NCI-H2227 treated with DMSO at 0.1 percent for 48 hours (cell line): Measurements from ENCODE around the gene ACBD4.

Experiments used
- DNase-seq: peaks from one replicate; lab custom pipeline; 2025; lab: John Stamatoyannopoulos, UW

The ACBD4 gene

DNA sequence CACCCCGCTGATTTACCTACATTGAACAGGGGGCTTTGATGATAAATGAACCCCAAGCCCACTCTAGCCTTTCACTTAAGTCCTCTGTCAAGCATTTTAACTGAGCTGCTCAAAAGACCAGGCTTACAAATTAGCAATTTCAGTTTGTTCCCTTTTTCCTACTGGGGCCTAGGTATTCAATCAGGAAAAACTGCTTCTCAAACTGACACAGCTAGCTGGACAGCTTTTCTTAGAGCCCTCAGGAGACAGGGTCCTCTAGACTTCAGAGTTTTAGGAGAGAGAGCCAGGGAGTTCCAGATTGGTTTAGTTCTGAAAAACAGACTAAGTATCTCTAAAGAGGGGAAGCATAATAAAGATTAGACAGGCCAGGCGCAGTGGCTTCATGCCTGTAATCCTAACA, 20.0 kb downstream of the ACBD4 start:
- DNase-seq: no peak

DNA sequence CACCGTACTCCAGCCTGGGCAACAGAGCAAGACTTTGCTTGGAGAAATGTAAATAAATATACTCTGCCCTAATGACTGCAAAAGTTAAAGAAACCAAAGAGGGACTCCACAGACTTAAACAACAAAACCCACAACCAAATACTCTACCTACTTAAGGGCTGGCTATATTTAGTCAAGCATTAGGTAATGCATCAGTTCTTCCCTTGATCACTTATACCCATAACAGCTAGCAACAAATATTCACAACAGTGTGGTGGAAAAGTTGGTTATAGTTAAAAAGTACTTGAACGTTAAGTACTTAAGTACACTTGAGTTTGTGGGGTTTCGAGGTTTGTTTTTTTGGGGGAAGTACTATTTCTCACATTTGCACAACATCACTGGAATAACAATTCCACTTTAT, 20.8 kb downstream of the ACBD4 start:
- DNase-seq: no peak

DNA sequence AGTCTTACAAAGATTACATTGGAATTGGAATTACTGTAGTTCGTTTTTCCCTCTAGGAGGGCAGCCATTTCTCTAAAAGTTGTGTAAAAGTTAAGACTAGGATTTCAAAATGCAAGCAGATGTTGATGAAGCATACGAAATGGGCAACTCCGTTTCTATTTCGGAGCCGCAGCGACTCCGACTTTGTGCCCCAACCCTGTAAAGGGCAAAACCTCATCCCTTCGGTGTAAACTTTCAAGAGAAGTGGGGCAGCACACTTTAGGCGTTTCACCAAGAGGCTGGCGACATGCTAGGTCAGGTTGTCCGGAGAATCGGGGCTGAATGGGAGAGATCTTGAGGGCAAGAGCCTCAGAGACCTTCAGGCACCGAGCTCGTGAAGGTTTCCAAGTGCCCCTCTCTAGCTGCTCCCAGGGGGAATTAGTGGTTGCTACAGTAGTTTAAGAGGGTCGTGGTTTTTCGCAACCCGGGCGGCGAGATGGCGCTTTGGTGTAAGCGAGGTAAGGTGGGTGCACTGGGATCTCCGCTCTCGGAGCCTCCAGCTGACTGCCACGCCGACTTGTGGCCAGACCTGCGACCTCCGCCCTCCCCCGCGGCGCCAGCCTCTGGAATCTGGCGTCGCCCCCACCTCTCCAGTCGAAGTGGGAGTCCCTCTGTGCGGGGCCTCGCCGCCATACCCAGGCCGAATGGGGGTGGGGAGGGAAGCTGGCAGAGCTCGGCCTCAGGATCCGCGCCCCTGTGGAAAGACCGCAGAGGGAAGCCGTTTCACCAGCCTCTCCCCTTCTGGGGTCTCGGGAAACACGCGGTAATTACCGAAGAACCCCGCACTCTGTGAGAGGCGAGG, 25.2 kb downstream of the ACBD4 start:
- DNase-seq: peak; percentile 56

DNA sequence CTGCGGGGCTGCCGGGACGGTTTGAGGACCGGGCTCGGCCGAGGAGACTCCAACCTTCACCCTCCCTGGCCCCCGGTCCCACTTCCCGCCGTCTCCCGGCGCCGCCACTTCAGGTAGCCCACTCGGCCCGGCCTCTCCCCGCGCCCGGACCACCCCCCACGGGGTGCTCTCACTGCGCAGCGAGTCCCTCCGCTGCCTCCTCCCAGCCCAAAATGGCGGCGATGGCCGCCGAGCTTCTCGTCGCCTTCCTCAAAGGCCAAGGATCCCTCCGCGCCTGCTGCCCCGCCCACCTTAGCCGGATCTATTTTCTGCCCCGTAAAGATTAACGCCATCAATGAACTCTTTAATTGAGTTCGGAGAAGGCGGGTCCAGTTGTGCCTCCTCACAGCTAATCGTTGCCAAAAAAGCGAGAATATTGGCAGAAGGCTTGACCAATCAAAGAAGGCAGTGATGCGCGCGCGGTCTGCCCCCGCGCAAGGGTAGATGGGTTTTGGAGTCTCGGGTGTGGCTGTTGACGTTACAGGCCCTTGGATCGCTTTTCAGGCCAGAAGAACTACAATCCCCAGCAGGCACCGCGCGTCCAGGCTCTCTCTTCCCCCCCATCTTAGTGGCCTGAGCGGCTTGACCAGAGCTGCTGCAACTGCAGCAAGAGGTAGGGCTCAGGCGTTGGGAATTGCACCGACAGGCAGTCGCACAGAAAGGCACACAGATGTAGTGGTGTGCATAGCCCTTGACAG, 26.0 kb downstream of the ACBD4 start, which contains the start of gene HEXIM2:
Gene HEXIM2, plus strand, starts transcription at position 588 of the 737 bp plus-strand sequence. CDS start 919 bp downstream, outside the sequence.
- DNase-seq: peak; percentile 100

DNA sequence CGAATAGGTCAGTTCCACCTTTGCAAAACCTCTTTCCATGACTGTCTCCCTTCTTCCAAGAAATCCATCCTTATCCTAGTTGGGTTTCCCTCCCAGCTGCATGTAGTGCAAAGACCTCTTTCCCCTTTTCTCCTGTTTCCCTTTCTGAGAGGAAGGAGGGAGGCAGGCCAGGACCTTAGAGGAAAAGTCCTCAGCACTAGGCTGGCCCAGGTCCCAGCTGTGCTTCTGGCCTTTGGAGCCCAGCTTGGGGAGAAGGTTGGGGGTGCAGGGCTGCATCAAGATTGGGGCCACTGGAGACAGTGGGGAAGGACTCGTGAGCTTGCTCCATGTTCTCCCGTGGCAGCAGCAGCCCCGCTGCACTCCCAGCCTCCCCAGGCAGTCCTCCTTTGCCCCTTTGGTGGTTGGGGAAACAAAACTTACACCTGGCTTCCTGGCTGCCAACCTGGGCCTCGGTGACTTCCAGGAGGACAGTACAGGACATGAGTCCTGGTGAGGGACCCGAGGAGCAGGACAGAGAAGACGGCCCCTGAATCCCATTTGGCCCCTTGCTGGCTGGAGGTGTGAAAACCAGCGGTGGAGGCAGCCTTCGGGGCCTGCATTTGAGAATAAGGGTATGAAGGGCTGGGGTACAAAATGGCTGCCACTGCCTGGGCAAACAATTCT, 26.7 kb downstream of the ACBD4 start:
- DNase-seq: no peak

DNA sequence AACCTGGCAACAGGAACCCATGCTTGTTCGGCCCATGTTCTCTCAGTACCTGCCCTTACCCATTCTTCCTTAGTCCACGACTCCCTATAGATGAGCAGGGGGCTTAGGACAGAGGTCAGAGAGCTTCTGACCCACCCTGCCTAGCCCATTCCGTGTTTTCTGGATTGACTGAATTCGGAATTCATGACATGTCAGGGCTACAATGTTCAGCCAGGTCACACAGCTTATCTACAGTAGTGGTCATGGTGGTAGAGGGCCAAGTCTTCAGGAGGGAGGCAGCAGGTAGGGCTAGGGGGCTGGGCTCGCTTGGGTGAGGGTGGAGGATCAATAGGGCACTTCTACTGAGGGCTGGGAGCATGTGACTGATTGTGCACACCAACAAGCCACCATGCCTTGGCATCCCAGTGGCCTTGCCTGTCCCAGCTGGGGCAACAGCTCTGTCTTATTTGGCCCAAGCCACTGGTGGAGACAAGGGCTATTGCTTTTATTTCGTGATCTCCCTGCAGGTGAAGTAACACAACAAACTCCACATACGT, 29.3 kb downstream of the ACBD4 start:
- no peak for DNase-seq

DNA sequence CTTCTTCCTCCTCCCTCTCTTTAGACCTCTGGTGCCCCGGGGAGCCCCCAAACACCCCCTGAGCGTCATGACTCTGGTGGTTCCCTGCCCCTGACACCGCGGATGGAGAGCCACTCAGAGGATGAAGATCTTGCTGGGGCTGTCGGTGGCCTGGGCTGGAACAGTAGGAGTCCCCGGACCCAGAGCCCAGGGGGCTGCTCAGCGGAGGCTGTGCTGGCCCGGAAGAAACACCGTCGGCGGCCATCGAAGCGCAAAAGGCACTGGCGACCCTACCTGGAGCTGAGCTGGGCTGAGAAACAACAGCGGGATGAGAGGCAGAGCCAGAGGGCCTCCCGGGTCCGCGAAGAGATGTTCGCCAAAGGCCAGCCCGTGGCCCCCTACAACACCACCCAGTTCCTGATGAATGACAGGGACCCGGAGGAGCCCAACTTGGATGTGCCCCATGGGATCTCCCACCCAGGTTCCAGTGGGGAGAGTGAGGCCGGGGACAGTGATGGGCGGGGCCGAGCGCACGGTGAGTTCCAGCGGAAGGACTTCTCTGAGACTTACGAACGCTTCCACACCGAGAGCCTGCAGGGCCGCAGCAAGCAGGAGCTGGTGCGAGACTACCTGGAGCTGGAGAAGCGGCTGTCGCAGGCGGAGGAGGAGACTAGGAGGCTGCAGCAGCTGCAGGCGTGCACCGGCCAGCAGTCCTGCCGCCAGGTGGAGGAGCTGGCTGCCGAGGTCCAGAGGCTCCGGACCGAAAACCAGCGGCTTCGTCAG, 33.7 kb downstream of the ACBD4 start:
- no peak for DNase-seq

DNA sequence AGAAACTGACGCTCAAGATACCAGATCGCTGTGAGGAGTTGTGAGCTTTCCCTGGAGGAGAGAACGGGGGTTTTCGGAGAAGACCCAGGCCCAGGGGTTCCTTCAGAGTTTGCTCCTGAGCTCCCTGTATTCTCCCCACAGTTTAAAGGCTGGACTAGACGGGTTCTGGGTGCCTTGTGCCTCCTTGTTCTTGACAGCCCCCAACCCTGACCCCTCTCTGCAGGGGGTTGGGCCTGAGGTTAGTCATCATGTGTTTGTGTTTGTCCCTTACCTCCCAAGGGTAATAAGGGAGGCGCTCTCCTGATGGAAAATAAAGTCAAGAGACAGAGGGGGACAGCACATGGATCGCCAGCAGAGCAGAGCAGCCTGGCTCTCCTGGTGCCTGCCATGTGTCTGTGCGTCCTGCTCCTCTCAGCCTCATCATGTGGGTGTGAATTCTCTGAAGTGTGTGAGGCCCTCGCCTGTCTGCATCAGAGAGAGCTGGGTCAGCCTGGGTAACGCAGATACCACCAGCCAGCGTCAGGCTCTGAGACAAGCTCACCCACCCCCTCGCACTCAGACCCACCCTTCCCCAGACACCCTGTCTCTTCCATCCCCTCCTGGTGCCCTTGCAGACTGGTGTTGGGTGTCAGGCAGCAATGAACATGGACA, 34.9 kb downstream of the ACBD4 start:
- DNase-seq: no peak

DNA sequence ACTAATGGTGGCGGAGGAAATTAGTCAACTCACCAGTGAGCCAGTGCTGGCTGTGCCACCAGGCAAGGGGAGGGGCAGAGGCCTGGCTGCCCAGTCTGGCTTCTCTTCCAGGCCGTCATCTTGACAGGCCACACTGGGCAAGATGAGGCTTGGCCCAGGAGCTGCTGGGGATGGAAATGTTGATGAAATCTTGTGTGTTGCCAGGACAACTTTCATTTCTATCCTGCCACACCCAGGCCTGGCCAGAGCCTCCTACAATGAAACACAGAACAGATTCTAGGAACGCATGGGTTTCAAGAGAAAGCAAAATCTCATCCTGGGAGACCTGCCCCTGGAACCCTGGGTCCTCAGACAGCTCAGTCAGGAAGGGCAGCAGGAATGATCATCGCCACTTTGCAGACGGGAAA, 35.4 kb downstream of the ACBD4 start:
- no peak for DNase-seq

DNA sequence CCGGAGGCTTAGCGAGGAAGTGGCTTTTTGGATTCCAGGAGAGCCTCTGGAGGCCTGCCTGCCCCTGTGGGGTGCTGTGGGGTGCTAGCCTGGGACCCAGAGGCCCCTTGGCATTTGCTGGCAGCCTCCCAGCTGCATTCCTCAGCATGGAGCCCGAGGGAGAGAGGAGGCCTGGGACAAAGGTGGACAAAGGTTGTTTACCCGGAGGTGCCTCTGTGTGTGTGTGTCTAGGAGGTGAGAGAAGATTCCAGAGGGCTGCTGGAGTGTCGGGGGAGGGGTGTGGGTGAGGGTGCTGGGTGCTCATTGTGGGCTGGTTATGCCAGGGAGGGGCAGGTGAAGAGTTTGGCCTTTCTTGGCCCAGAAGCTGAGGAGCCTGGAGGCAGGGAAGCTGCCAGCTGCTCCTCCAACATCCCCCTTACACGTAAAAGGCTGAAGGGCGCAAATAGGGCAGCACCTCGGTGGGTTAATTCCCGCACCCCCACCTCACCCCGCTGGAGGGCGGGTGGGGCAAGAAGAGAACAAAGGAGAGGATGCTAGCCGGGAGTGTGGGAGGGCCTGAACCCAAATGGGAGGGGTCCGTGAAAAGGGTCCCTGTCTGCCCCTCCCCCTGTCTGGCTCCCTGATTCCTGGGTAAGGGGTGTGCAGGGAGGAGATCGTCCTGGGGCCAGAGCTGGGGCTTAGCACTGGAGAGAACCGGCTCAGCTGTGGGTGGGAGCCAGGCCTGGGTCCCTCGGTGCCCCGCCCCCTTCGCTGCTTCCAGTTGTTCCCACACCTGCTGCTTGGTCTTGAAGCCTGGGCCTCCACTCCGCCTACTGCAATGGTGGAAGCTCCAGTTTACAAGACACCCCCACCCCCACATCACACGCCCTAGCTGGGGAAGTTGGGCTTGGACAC, 36.1 kb downstream of the ACBD4 start:
- DNase-seq: peak; percentile 57

DNA sequence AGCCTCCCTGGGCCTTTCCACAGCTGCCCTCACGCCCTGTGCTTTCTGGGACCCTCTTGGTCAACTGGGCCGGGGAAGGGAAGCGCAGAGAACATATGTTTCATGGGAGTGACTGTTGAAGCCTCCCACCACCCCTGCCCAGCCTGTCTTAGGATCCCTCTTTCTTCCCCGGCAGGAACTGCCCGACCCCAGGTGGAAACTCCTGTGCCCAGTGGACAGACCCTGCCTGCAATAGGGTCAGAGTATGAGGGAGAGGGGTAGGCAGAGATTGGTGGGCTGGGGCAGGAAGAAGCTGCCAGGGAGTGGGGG, 36.7 kb downstream of the ACBD4 start:
- no peak for DNase-seq

DNA sequence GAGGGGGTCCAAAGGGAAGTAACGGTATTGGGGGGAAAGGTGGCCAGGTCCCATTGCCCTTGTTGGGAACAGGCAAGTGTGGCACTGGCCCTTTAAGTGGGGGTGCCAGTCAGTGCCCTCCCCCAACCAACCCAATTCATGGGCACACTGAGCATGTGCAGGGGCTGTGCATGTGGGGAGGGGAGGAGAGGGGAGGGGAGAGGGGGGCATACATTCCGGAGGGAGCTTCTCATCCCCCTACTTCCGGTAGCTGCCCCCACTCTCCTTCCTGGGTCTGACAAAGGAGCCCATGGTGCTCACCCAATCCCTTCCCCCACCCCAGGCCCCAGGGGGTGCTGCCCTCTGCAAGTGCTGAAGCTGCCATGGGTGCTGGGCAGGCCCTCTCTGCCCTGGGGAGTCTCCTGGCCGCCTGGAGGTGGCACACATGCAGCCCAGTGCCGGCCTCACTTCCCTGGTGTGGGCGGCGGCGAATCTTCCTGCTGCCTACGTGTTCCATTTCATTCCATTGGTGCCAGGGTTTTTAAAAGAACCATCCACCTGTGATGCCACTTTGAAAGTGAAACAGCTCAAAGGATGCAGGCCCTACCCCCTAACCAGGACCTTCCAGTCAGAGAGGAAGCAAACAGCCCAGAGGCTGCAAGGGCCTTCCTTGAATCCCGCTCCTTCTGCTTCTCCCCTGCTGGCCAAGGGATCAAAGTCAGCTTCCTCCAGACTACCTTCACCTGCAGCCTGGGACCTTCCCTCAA, 37.2 kb downstream of the ACBD4 start:
- peak; percentile 67 for DNase-seq

DNA sequence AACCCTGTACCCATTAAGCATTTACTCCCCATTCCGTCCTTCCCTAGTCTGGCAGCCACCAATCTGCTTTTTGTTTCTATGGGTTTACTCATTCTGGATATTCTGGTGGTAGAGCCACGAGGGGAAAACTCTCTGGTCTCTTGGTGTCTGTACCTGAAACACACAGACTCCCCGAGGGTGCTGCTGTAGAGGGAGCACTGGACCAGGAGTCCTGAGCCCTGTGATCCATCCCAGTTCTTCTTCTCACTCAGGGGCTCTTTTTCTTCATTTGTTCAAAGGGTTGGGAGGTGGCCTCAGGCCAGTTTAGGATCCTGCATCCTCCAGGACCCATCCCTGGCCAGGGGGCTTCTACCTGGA, 40.2 kb downstream of the ACBD4 start:
- no peak for DNase-seq

DNA sequence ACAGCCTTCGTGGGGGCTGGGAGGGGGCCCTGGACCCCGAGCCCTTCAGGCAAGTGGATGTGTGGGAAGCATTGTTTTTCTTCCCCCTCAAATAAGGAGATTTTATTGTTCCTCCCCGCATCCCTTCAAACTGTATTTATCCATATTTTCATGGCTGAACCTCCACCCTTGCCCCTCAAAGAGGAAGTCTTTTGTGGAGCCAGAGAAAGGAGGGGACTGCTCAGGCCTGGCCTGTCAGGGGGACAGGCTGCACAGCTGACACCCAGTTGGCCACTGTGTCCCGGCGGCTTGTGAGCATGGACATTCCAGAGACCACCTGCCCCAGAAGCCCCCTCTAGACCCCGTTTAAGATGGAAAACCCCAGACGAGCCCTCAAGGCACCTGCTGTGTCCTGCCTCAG, 42.1 kb downstream of the ACBD4 start:
- no peak for DNase-seq

DNA sequence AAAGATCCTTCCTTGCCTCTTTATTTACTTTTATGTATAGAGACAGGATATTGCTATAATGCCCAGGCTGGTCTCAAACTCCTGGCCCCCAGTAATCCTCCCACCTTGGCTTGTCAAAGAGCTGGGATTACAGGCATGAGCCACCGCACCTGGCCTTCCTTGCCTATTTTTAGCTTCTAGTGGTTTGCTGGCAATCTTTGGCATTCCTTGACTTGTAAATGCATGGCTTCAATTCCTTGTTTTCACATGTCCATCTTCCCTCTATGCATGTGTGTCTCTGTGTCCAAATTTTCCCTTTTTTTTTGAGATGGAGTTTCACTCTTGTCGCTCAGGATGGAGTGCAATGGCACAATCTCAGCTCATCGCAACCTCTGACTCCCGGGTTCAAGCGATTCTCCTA, 48.7 kb downstream of the ACBD4 start:
- no peak for DNase-seq

DNA sequence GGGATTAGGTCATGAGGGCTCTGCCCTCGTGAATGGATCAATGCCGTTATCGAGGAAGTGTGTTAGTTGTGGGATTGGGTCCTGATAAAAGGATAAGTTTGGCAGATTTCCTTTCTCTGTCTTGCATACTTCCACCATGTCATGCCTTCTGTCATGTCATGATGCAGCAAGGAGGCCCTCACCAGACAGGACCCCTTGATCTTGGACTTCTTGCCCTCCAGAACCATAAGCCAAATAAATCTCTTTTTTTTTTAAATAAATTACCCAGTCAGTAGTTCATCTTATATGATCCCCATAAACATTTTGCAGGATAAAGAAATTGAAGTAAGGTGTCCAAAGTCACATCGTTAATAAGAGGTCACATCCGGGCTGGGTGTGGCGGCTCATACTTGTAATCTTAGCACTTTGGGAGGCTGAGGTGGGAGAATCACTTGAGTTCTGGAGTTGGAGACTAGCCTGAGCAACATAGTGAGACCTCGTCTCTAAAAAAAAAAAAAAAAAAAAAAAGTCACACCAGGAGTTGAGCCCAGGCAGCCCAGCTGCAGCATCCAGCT, 51.4 kb downstream of the ACBD4 start:
- no peak for DNase-seq

DNA sequence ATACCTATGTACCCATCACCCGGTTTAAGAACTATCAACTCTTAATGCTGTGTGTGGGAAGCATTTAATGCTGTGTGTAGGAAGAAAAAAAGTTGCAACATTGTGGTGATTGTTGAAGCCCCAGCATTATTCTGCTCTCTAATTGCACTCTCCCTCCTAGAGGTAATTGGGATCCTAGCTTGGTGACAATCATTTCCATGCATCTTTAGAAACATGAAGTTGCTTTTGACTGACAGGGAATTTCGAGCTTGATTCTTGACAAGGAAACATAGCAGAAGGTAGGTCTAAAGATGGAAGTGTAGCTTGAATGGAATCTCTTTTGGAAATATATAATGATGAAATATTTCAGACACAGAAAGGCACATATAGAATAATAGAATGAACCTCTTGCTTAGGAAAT, 53.5 kb downstream of the ACBD4 start:
- no peak for DNase-seq

DNA sequence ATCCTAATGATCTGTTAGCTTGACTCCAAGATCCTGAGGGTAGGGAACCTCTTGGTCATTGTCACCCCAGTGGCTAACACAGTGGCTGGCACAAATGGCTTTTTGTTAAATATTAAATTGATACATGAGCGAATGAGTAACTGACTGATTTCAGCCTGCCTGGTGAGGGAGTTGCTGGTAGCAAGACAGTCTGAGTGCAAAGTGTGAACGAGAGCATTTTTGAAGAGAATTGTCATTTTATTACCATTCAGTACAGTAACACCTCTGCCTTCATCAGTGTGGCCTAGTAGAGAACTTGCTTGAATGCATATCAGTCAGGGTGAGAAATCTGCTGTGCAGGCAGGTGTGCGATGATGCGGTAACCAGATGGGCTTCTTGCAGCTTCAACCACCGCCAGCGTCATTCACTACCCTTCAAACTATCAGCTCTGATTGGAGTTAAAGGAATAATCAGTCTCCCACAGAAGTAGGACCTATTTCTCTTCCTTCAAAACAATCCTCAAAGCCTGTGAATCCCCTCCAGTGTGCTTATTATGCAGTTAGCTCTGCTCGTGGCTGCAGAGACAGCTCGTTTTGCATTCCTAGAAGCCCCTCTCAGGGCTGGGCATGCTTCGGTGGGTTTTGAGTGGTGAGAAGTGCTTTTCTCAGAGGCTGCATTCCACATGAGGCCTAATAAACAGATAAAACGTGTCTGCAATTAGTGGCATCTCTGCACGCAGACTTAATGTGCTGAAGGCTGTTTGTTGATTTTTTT, 55.2 kb downstream of the ACBD4 start:
- DNase-seq: no peak
